ENCODE results near the gene ETV4.
A peak's percentile ranks its signal among the peaks of the same experiment; 100 is the strongest.

Gene ETV4

DNA sequence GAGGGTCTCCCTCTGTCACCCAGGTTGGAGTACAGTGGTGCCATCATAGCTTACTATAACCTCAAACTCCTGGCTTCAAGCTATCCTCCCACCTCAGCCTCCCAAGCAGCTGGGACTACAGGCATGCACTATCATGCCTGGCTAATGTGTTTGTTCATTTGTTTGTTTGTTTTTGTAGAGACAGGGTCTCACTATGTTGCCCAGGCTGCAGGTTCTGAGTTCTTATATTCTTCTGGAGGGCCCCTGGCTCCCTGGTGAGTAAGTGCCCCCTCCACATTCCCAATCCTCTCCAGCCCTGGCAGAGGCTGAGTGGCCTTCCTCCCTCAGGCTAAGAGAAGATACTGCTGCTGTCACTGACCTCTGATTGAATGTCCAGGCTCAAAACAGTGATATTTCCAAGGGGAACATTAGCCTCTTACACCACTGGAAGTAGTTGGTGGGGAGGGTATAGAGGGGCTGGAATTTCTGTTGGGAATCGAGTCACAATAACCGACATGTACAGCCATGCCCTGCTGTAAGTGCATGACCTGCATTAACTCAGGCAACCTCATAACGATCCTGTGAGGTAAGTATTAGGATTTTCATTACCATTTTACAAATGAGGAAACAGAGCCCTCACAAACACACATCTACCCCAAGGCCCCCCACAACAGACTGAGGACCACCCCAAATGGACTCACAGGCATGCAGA is 2.7 kb upstream of the ETV4 start:
- Histone ChIP-seq H3K4me1 (ENCODE audit: insufficient read depth, low read length, poor library complexity, severe bottlenecking) (peaks cover 6% of the 10 kb centered on the region), H3F3A (ENCODE audit: low read depth) (no peaks in the 10 kb centered on the region), H3K9ac (ENCODE audit: low read depth, low read length, poor library complexity, severe bottlenecking) (no peak overlapping the region), H2AFZ (ENCODE audit: low read length) (no peak overlapping the region), H3K27me3 (ENCODE audit: insufficient read depth, low read length, poor library complexity, severe bottlenecking) (no peaks in the 10 kb centered on the region), H3K36me3 (ENCODE audit: insufficient read depth, low read length) (no peaks in the 10 kb centered on the region), H3K9me3 (ENCODE audit: insufficient read depth, low read depth, low read length) (no peaks in the 10 kb centered on the region), H3K4me3 (ENCODE audit: low read length, poor library complexity, severe bottlenecking) (no peak overlapping the region), H3K79me2 (ENCODE audit: insufficient read depth, low read length) (no peaks in the 10 kb centered on the region), H4K20me1 (ENCODE audit: insufficient read depth, low read length, poor library complexity, severe bottlenecking) (peaks cover 7% of the 10 kb centered on the region), H3K4me2 (ENCODE audit: low read depth, low read length, poor library complexity, severe bottlenecking) (no peak overlapping the region), H3K9me2 (replicated peaks; ENCODE audit: low read depth, low read length) (no peaks in the 10 kb centered on the region)
- no peak for TF ChIP-seq EZH2phosphoT487 (IDR thresholded peaks at IDR 0.05; ENCODE audit: borderline replicate concordance)
- TF ChIP-seq, protein P1, sequence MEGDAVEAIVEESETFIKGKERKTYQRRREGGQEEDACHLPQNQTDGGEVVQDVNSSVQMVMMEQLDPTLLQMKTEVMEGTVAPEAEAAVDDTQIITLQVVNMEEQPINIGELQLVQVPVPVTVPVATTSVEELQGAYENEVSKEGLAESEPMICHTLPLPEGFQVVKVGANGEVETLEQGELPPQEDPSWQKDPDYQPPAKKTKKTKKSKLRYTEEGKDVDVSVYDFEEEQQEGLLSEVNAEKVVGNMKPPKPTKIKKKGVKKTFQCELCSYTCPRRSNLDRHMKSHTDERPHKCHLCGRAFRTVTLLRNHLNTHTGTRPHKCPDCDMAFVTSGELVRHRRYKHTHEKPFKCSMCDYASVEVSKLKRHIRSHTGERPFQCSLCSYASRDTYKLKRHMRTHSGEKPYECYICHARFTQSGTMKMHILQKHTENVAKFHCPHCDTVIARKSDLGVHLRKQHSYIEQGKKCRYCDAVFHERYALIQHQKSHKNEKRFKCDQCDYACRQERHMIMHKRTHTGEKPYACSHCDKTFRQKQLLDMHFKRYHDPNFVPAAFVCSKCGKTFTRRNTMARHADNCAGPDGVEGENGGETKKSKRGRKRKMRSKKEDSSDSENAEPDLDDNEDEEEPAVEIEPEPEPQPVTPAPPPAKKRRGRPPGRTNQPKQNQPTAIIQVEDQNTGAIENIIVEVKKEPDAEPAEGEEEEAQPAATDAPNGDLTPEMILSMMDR (conservative IDR thresholded peaks at IDR 0.05; ENCODE audit: low read length), result no peak

DNA sequence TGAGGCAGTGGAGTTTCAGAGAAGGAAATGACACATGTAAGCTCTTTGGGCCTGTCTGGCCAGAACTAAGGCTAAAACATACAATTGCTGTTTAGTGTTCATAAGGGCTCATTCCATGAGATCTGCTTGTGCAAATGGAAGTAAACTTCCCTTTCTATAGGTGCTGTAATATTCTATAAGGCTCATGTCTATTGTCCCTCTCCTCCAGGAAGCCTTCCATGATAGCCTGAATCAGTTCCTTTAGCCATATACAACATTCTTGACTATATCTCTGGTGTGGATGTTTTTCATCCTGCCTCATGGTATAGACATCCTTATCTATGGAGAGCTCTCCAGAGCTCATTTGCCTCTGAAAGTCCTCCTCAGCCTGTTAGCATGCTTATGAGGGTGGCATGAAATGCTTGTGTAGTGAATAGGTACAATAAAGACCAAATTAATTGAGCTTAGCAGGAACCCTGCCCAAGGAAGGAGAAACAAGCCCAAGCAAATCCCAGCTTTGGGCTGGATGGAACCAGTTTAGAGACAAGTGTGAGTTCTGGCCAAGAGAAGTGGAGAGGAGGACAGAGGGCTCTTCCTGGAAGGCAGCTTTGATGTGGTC is 1.6 kb upstream of the ETV4 start:
- Histone ChIP-seq H3F3A (ENCODE audit: low read depth) (no peaks in the 10 kb centered on the region), H2AFZ (ENCODE audit: low read length) (no peak overlapping the region), H3K27me3 (ENCODE audit: insufficient read depth, low read length, poor library complexity, severe bottlenecking) (no peaks in the 10 kb centered on the region), H3K9ac (ENCODE audit: low read depth, low read length, poor library complexity, severe bottlenecking) (no peak overlapping the region), H3K36me3 (ENCODE audit: insufficient read depth, low read length) (no peaks in the 10 kb centered on the region), H3K79me2 (ENCODE audit: insufficient read depth, low read length) (no peaks in the 10 kb centered on the region), H3K4me1 (ENCODE audit: insufficient read depth, low read length, poor library complexity, severe bottlenecking) (peaks cover 6% of the 10 kb centered on the region), H3K4me3 (ENCODE audit: low read length, poor library complexity, severe bottlenecking) (no peak overlapping the region), H3K9me3 (ENCODE audit: insufficient read depth, low read depth, low read length) (no peaks in the 10 kb centered on the region), H3K9me2 (replicated peaks; ENCODE audit: low read depth, low read length) (no peaks in the 10 kb centered on the region), H4K20me1 (ENCODE audit: insufficient read depth, low read length, poor library complexity, severe bottlenecking) (peaks cover 7% of the 10 kb centered on the region), H3K4me2 (ENCODE audit: low read depth, low read length, poor library complexity, severe bottlenecking) (no peak overlapping the region)
- TF ChIP-seq, protein P1 (conservative IDR thresholded peaks at IDR 0.05; ENCODE audit: low read length), result no peak
- TF ChIP-seq EZH2phosphoT487 (IDR thresholded peaks at IDR 0.05; ENCODE audit: borderline replicate concordance), result no peak

DNA sequence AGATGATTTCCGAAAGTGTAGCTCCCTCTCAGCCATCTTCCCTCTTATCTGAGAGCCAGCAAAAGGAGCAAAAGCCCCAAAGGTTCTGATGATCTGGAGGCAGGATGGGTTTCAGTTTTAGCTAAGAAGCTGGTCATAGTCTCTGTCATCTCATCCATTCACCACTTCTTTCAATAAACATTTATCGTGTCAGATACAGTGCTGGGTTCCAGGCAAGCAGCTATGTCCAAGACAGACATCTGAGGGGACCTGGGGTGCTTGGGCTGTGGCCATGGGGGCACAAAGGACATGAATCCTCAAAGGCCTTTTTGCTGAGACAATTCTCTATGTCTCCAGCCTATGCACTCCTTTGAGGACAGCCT is 1.0 kb upstream of the ETV4 start:
- no peaks in the 10 kb centered on the region for H3K9me3 ChIP-seq (ENCODE audit: insufficient read depth, low read depth, low read length)
- H3K4me2 ChIP-seq (ENCODE audit: low read depth, low read length, poor library complexity, severe bottlenecking), result peak overlapping the region; percentile 62
- no peaks in the 10 kb centered on the region for H3K27me3 ChIP-seq (ENCODE audit: insufficient read depth, low read length, poor library complexity, severe bottlenecking)
- H3F3A ChIP-seq (ENCODE audit: low read depth), result no peaks in the 10 kb centered on the region
- H3K36me3 ChIP-seq (ENCODE audit: insufficient read depth, low read length), result no peaks in the 10 kb centered on the region
- H3K4me1 ChIP-seq (ENCODE audit: insufficient read depth, low read length, poor library complexity, severe bottlenecking), result peaks cover 6% of the 10 kb centered on the region
- H3K9me2 ChIP-seq (replicated peaks; ENCODE audit: low read depth, low read length), result no peaks in the 10 kb centered on the region
- TF ChIP-seq, protein P1 (conservative IDR thresholded peaks at IDR 0.05; ENCODE audit: low read length), result no peak
- no peak for TF ChIP-seq EZH2phosphoT487 (IDR thresholded peaks at IDR 0.05; ENCODE audit: borderline replicate concordance)
- no peaks in the 10 kb centered on the region for H3K79me2 ChIP-seq (ENCODE audit: insufficient read depth, low read length)
- H4K20me1 ChIP-seq (ENCODE audit: insufficient read depth, low read length, poor library complexity, severe bottlenecking), result peaks cover 7% of the 10 kb centered on the region
- H3K4me3 ChIP-seq (ENCODE audit: low read length, poor library complexity, severe bottlenecking), result no peak overlapping the region
- no peak overlapping the region for H3K9ac ChIP-seq (ENCODE audit: low read depth, low read length, poor library complexity, severe bottlenecking)
- no peak overlapping the region for H2AFZ ChIP-seq (ENCODE audit: low read length)
